Posterior cingulate gyrus (tissue), 11 donors: ENCODE measurements around the gene TBC1D10A.

Source experiments
- DNase-seq, 10 donors: peaks; one replicate each; pipeline versions ENCODE4 v3.0.0 to v3.0.0-alpha.2; 2020 to 2021; ENCODE audit warnings: mixed read lengths in 3 of 10
- intact Hi-C: fragments of 100-400 bp; cut with DNase I; formaldehyde crosslinking; loops from one replicate; pipeline ENCODE4 v1.15.1; 2023

TBC1D10A gene

GRCh38 chr22:30274437-30274812, 52.3 kb downstream of the TBC1D10A start:
- DNase-seq, result no peak
- intact Hi-C loops, result no loop called here

- no peak for DNase-seq
Observed at GRCh38 chr22:30273711-30274436, 52.9 kb downstream of the TBC1D10A start.

GRCh38 chr22:30272781-30273601, 53.8 kb downstream of the TBC1D10A start:
- no peak for DNase-seq
- intact Hi-C loops, result no loop called here

More at GRCh38 chr22:30273711-30274436, 52.9 kb downstream of the TBC1D10A start:
- intact Hi-C loops, result no loop called here

GRCh38 chr22:30270832-30271231, 55.9 kb downstream of the TBC1D10A start:
- peak in 6 of 10 donors; percentile 32 to 90 (median 44) for DNase-seq
- intact Hi-C loops, result no loop called here

- intact Hi-C loops, result no loop called here
- DNase-seq, result no peak
Observed at GRCh38 chr22:30268331-30268730, 58.4 kb downstream of the TBC1D10A start.

GRCh38 chr22:30267382-30268302, 59.1 kb downstream of the TBC1D10A start:
- no peak for DNase-seq
- intact Hi-C loops, result no loop called here

GRCh38 chr22:30266445-30267381, 60.0 kb downstream of the TBC1D10A start, which contains the start of gene OSM:
OSM (minus strand) TSS chr22:30266851; CDS start chr22:30266799, 52 bp downstream.
- peak in 2 of 10 donors; percentile 32 to 45 for DNase-seq
- intact Hi-C loops, result no loop called here

- intact Hi-C loops, result no loop called here
- peak in 1 of 10 donors; percentile 48 for DNase-seq
Observed at GRCh38 chr22:30265823-30266444, 60.8 kb downstream of the TBC1D10A start.

- no peak for DNase-seq
- intact Hi-C loops, result no loop called here
Observed at GRCh38 chr22:30265131-30265720, 61.5 kb downstream of the TBC1D10A start.

GRCh38 chr22:30263883-30264282, 62.9 kb downstream of the TBC1D10A start:
- no peak for DNase-seq
- intact Hi-C loops, result loop anchor here (5.0 kb wide), 1 partner anchor 123 kb away; the partner anchor contains the start of gene RNF215

GRCh38 chr22:30262917-30263741, 63.6 kb downstream of the TBC1D10A start:
- DNase-seq, result peak; percentile 44 to 95 (median 78)
- intact Hi-C loops, result loop anchor here (5.0 kb wide), 1 partner anchor 124 kb away; the partner anchor contains the start of gene RNF215

- DNase-seq, result no peak
- intact Hi-C loops, result loop anchor here (5.0 kb wide), 1 partner anchor 125 kb away; the partner anchor contains the start of gene RNF215
Observed at GRCh38 chr22:30262112-30262511, 64.6 kb downstream of the TBC1D10A start.

- intact Hi-C loops, result loop anchor here (5.0 kb wide), 1 partner anchor 126 kb away; the partner anchor contains the start of gene RNF215
- no peak for DNase-seq
Observed at GRCh38 chr22:30261134-30261533, 65.6 kb downstream of the TBC1D10A start.

GRCh38 chr22:30260682-30261081, 66.1 kb downstream of the TBC1D10A start:
- no peak for DNase-seq
- intact Hi-C loops, result loop anchor here (5.0 kb wide), 1 partner anchor 127 kb away; the partner anchor contains the start of gene RNF215

GRCh38 chr22:30260276-30260675, 66.5 kb downstream of the TBC1D10A start:
- DNase-seq, result no peak
- intact Hi-C loops, result loop anchor here (5.0 kb wide), 1 partner anchor 127 kb away; the partner anchor contains the start of gene RNF215

- intact Hi-C loops, result no loop called here
- DNase-seq, result no peak
Observed at GRCh38 chr22:30254314-30254713, 72.4 kb downstream of the TBC1D10A start.

- peak in 7 of 10 donors; percentile 39 to 94 (median 58) for DNase-seq
Observed at GRCh38 chr22:30253205-30253852, 73.4 kb downstream of the TBC1D10A start.

More at GRCh38 chr22:30253205-30253852, 73.4 kb downstream of the TBC1D10A start:
- intact Hi-C loops, result no loop called here
